GM23338 (cell line): ENCODE measurements around the gene PGAM5. TPM values are rescaled to one million over a fixed set of nuclear protein-coding genes. Genes with fewer than 3 reads are reported as not detected.

ENCODE experiments used
- CREB1 ChIP-seq: fragments of 250-450 bp; sonication (Bioruptor Pico); IDR thresholded peaks from 2 replicates; pipeline ENCODE4 v1.5.0; 2020; ENCODE audit warnings: low read depth, mild to moderate bottlenecking, moderate library complexity
- EZH2 ChIP-seq: fragments of 200-600 bp; sonication (generic); IDR thresholded peaks from one replicate; pipeline ENCODE4 v1.8.0; 2017; ENCODE audit warnings: antibody characterized with exemption, mild to moderate bottlenecking, low read depth; ENCODE audit not compliant: unreplicated experiment
- POLR2AphosphoS5 ChIP-seq: IDR thresholded peaks from 2 replicates; pipeline ENCODE4 v1.6.1; 2016; ENCODE audit warnings: antibody characterized with exemption, low read depth
- ZNF331 ChIP-seq: fragments of 250-450 bp; sonication (Bioruptor Pico); IDR thresholded peaks from 2 replicates; pipeline ENCODE4 v1.5.0; 2020; ENCODE audit warnings: low read depth, mild to moderate bottlenecking, moderate library complexity
- polyA plus RNA-seq: library from polyadenylated mRNA; unstranded; fragments of >200 nt; fragmentation: Nextera tagmentation; extraction: Ambion mirVana; gene quantifications from 2 replicates; pipeline ENCODE4 v1.2.1, GENCODE V29; 2016
- total RNA-seq: library from RNA; depleted of rRNA; stranded (reverse); fragments of >200 nt; shearing (Covaris generic); gene quantifications from 2 replicates; pipeline ENCODE4 v1.2.3, GENCODE V29; 2014
- TF ChIP-seq, protein P1 (sequence below): fragments of 250-450 bp; sonication (Bioruptor Pico); IDR thresholded peaks from 2 replicates; pipeline ENCODE4 v1.5.0; 2020; ENCODE audit warnings: mild to moderate bottlenecking, moderate library complexity
- TF ChIP-seq, protein P2 (sequence below), 2 experiments: fragments of 200-600 bp in 1 of 2; sonication (generic) in 1 of 2; conservative IDR thresholded peaks; 2 replicates each; pipeline versions ENCODE4 v1.5.1 to v1.6.1; 2016 to 2017; ENCODE audit warnings: antibody characterized with exemption in 2 of 2, low read depth in 2 of 2, mild to moderate bottlenecking in 2 of 2, moderate library complexity in 1 of 2
- TF ChIP-seq, protein P3 (sequence below): IDR thresholded peaks from one replicate; pipeline ENCODE4 v1.6.1; 2018; ENCODE audit warnings: antibody characterized with exemption; ENCODE audit not compliant: unreplicated experiment

The PGAM5 gene
- total and polyA plus RNA-seq, 2 experiments from 2014 or later = 31.1 to 108 TPM

DNA sequence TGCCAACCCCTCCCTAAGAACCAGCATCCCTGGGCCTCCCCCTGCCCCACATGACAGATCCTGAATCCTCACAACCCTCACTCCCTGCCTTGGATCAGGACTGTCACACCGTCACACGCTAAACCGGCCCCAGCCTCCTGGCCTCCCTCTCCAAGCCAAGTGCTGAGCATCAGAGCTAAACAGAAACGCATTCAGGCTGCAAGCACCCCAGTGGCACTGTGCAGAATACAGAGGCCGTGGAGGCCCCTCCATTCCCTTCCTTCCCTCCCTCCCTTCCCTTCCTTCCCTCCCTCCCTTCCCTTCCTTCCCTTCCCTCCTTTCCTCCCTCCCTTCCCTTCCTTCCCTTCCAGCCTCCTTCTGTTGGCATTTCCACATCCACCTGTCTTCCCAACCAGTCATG is 36.1 kb upstream of the PGAM5 start (continued):
- TF ChIP-seq, protein P1, sequence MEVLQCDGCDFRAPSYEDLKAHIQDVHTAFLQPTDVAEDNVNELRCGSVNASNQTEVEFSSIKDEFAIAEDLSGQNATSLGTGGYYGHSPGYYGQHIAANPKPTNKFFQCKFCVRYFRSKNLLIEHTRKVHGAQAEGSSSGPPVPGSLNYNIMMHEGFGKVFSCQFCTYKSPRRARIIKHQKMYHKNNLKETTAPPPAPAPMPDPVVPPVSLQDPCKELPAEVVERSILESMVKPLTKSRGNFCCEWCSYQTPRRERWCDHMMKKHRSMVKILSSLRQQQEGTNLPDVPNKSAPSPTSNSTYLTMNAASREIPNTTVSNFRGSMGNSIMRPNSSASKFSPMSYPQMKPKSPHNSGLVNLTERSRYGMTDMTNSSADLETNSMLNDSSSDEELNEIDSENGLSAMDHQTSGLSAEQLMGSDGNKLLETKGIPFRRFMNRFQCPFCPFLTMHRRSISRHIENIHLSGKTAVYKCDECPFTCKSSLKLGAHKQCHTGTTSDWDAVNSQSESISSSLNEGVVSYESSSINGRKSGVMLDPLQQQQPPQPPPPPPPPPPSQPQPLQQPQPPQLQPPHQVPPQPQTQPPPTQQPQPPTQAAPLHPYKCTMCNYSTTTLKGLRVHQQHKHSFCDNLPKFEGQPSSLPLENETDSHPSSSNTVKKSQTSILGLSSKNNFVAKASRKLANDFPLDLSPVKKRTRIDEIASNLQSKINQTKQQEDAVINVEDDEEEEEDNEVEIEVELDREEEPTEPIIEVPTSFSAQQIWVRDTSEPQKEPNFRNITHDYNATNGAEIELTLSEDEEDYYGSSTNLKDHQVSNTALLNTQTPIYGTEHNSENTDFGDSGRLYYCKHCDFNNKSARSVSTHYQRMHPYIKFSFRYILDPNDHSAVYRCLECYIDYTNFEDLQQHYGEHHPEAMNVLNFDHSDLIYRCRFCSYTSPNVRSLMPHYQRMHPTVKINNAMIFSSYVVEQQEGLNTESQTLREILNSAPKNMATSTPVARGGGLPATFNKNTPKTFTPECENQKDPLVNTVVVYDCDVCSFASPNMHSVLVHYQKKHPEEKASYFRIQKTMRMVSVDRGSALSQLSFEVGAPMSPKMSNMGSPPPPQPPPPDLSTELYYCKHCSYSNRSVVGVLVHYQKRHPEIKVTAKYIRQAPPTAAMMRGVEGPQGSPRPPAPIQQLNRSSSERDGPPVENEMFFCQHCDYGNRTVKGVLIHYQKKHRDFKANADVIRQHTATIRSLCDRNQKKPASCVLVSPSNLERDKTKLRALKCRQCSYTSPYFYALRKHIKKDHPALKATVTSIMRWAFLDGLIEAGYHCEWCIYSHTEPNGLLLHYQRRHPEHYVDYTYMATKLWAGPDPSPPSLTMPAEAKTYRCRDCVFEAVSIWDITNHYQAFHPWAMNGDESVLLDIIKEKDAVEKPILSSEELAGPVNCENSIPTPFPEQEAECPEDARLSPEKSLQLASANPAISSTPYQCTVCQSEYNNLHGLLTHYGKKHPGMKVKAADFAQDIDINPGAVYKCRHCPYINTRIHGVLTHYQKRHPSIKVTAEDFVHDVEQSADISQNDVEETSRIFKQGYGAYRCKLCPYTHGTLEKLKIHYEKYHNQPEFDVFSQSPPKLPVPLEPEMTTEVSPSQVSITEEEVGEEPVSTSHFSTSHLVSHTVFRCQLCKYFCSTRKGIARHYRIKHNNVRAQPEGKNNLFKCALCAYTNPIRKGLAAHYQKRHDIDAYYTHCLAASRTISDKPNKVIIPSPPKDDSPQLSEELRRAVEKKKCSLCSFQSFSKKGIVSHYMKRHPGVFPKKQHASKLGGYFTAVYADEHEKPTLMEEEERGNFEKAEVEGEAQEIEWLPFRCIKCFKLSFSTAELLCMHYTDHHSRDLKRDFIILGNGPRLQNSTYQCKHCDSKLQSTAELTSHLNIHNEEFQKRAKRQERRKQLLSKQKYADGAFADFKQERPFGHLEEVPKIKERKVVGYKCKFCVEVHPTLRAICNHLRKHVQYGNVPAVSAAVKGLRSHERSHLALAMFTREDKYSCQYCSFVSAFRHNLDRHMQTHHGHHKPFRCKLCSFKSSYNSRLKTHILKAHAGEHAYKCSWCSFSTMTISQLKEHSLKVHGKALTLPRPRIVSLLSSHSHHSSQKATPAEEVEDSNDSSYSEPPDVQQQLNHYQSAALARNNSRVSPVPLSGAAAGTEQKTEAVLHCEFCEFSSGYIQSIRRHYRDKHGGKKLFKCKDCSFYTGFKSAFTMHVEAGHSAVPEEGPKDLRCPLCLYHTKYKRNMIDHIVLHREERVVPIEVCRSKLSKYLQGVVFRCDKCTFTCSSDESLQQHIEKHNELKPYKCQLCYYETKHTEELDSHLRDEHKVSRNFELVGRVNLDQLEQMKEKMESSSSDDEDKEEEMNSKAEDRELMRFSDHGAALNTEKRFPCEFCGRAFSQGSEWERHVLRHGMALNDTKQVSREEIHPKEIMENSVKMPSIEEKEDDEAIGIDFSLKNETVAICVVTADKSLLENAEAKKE (CRISPR knock-in tag) = no peak
- TF ChIP-seq ZNF331 (CRISPR knock-in tag) (no peak), CREB1 (CRISPR knock-in tag) (no peak), EZH2 (no peak), POLR2AphosphoS5 (no peak)
- TF ChIP-seq, protein P2, sequence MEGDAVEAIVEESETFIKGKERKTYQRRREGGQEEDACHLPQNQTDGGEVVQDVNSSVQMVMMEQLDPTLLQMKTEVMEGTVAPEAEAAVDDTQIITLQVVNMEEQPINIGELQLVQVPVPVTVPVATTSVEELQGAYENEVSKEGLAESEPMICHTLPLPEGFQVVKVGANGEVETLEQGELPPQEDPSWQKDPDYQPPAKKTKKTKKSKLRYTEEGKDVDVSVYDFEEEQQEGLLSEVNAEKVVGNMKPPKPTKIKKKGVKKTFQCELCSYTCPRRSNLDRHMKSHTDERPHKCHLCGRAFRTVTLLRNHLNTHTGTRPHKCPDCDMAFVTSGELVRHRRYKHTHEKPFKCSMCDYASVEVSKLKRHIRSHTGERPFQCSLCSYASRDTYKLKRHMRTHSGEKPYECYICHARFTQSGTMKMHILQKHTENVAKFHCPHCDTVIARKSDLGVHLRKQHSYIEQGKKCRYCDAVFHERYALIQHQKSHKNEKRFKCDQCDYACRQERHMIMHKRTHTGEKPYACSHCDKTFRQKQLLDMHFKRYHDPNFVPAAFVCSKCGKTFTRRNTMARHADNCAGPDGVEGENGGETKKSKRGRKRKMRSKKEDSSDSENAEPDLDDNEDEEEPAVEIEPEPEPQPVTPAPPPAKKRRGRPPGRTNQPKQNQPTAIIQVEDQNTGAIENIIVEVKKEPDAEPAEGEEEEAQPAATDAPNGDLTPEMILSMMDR (conservative IDR thresholded peaks at IDR 0.05; ENCODE audit: low read depth in 2 of 2) = no peak
- TF ChIP-seq, protein P3, sequence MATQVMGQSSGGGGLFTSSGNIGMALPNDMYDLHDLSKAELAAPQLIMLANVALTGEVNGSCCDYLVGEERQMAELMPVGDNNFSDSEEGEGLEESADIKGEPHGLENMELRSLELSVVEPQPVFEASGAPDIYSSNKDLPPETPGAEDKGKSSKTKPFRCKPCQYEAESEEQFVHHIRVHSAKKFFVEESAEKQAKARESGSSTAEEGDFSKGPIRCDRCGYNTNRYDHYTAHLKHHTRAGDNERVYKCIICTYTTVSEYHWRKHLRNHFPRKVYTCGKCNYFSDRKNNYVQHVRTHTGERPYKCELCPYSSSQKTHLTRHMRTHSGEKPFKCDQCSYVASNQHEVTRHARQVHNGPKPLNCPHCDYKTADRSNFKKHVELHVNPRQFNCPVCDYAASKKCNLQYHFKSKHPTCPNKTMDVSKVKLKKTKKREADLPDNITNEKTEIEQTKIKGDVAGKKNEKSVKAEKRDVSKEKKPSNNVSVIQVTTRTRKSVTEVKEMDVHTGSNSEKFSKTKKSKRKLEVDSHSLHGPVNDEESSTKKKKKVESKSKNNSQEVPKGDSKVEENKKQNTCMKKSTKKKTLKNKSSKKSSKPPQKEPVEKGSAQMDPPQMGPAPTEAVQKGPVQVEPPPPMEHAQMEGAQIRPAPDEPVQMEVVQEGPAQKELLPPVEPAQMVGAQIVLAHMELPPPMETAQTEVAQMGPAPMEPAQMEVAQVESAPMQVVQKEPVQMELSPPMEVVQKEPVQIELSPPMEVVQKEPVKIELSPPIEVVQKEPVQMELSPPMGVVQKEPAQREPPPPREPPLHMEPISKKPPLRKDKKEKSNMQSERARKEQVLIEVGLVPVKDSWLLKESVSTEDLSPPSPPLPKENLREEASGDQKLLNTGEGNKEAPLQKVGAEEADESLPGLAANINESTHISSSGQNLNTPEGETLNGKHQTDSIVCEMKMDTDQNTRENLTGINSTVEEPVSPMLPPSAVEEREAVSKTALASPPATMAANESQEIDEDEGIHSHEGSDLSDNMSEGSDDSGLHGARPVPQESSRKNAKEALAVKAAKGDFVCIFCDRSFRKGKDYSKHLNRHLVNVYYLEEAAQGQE = no peak
